GM19240 (cell line): Measurements from ENCODE around the gene KIF23.
"Not testable (repeated sequence)": the region's sequence is repeated elsewhere in the genome, so short reads cannot be mapped to it uniquely, and the experiment has no call there.

Experiments used
- DNase-seq: peaks from one replicate; pipeline ENCODE4 v3.0.0; 2011; ENCODE audit warnings: low spot score; ENCODE audit not compliant: insufficient read length

The KIF23 gene

GRCh38 chr15:69434679-69435078, 20.5 kb downstream of the KIF23 start:
- no peak for DNase-seq

DNA sequence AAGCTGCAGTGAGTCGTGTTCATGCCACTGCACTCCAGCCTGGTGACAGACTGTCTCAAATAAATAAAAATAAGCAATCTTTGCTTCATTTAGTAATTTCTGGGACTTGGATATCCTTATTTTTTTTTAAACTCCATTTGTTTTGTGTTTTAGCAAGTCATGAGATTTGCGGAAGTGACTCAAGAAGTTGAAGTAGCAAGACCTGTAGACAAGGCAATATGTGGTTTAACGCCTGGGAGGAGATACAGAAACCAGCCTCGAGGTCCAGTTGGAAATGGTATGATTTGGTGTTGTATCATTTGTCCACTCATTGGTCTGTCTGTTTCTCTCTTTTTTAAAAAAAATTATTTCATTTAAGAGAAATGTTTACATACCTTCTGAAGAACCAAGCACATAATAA, 21.8 kb downstream of the KIF23 start:
- DNase-seq = no peak

- no peak for DNase-seq
Observed at GRCh38 chr15:69436951-69437350, 22.8 kb downstream of the KIF23 start.

- no peak for DNase-seq
Observed at GRCh38 chr15:69439623-69440022, 25.5 kb downstream of the KIF23 start.

- no peak for DNase-seq
Observed at GRCh38 chr15:69443032-69443611, 29.0 kb downstream of the KIF23 start.

DNA sequence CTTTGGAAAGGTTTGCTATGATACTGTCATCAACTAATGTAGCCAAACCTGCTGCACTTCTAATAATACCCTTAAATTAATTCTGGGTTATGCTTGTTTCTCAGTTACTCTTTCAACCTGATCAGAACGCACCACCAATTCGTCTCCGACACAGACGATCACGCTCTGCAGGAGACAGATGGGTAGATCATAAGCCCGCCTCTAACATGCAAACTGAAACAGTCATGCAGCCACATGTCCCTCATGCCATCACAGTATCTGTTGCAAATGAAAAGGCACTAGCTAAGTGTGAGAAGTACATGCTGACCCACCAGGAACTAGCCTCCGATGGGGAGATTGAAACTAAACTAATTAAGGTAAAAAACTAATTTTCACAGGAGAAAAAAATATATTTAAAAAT, 30.5 kb downstream of the KIF23 start:
- no peak for DNase-seq

DNA sequence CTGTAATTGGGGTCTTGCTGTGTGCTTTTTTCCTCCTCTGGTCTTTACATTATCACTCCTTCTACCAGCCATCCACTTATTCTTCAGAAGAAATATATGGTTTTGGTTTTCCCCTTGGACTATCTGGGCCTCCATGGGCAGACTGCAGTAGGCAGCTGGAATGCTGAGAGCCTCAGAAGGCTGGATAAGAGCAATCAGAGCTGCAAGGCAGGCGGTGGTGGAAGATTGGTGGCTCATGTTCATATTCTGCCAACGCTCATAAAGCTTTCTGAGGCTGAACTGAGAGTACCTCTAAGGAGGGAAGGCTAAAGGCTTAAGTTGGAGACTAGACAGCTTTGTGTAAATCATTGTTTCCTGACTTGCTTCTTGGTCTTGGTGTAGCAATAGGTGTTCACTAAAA, 32.8 kb downstream of the KIF23 start:
- no peak for DNase-seq

DNA sequence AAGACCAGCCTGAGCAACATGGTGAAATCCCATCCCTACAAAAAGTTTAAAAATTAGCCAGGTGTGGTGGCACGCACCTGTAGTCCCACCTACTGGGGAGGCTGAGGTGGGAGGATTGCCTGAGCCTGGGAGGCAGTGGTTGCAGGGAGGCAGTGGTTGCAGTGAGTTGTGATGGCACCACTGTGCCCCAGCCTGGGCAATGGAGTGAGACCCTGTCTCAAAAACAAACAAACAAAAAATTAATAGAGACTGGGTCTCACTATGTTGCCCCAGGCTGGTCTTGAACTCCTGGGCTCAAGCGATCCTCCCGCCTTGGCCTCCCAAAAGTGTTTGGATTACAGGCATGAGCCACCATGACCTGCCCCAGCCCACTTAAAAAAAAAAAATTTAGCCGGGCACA, 36.1 kb downstream of the KIF23 start:
- not testable (repeated sequence) for DNase-seq

DNA sequence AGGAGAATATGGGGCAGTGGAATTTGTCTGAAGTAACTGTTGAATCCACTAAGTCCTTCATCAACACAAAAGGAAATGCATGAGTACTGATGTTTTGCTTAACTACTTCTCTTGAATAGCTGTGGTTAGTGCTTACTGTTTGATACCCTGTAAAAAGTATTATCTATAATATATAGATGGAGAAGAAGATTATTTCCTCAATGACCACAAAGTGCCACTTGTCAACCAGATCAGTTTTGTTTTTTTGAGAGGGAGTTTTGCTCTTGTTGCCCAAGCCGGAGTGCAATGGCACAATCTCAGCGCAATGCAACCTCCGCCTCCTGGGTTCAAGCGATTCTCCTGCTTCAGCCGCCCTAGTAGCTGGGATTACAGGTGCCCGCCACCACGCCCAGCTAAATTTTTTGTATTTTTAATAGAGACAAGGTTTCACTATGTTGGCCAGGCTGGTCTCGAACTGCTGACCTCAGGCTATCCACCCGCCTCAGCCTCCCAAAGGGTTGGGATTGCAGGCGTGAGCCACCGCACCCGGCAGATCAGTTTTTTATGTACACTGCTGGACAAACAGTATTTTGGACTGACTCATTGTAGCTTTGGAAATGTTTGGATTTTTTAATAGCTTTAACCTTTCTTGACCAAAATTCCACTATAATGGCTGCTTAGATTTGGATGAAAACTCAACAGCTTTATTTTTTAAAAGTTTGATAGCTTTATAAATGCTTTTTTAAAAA, 37.0 kb downstream of the KIF23 start:
- DNase-seq = no peak

GRCh38 chr15:69451951-69452691, 38.0 kb downstream of the KIF23 start:
- DNase-seq = no peak

GRCh38 chr15:69452692-69453521, 38.8 kb downstream of the KIF23 start, which contains the start of gene RPLP1:
Gene RPLP1, plus strand, starts transcription at chr15:69452818. Its CDS starts 131 bp downstream, at chr15:69452949.
- peak; percentile 53 for DNase-seq

- DNase-seq = no peak
Observed at GRCh38 chr15:69454953-69455352, 40.8 kb downstream of the KIF23 start.

DNA sequence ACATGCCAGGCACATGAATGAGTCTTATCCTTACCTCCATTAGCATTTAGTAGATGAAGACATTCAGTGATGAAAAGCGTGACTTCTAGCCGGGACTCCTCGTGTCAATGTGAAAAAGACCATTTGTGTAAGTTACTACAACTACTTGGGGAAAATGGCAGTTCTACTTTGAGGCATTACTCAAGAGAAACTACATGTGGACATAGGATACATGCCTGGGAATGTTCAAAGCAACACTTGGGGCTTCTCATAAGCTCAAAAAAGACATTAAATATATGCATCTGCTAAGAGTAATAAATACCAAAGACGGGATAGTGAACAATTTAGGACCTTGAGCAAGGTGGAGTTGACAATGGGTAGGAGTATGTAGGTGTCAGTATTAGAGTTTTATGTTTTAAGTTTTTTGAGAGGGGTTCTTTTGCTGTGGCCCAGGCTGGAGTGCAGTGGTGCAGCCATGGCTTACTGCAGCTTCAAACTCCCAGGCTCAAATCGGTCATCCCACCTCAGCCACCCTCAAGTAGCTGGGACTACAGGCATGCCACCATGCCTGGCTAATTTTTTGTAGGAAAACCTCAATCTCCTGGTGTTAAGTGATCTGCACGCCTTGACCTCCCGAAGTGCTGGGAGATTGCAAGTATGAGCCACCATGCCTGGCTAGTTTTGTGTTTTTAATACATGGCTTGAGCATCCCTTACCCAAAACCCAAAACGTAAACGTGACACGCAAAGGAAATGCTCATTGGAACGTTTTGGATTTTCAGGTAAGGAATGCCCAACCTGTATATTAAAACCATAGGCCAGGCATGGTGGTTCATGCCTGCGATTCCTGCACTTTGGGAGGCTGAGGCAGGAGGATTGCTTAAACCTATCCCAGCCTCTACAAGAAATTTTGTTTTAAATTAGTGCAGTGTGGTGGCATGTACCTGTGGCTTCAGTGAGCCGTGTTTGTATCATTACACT, 42.3 kb downstream of the KIF23 start:
- DNase-seq = no peak

- DNase-seq = no peak
Observed at GRCh38 chr15:69457304-69458280, 43.4 kb downstream of the KIF23 start.

- no peak for DNase-seq
Observed at GRCh38 chr15:69459066-69459465, 44.9 kb downstream of the KIF23 start.

DNA sequence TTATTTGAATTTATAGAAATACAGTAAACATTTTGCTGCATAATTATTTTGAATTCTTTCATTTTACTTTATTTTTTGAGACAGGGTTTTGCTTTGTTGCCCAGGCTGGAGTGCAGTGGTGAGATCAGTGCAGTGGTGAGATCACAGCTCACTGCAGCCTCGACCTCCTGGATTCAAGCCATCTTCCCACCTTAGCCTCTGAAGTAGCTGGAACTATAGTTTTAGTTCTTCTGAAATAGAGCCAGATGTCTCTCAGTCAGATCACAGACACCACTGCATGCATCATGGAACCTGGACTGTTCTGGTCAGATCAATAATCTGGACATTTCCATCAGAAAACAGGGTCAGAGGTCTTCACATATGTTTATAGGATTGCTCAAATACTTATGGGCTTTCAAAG, 46.3 kb downstream of the KIF23 start:
- DNase-seq = no peak

DNA sequence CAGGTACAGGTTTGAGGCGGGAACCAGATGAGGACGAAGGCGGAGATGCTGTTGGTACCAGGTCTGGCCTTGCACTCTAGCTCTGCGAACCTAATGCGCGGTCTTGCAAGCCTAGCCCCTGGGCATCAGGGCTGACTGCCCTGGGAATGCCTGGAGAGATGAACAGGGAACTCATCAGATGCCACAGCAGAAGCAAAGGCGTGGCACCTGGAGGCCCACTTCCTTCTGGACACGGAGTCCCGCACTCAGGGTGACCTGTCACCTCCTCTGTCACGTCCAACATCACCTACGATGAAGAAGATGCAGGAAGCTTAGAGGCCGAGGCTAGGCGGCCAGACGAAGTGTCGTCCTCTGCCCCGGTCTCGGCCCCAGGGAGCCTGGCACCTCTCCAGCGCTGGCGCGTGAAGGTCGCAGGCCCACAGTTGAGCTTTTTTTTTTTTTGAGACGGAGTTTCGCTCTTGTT, 47.9 kb downstream of the KIF23 start:
- DNase-seq = no peak

DNA sequence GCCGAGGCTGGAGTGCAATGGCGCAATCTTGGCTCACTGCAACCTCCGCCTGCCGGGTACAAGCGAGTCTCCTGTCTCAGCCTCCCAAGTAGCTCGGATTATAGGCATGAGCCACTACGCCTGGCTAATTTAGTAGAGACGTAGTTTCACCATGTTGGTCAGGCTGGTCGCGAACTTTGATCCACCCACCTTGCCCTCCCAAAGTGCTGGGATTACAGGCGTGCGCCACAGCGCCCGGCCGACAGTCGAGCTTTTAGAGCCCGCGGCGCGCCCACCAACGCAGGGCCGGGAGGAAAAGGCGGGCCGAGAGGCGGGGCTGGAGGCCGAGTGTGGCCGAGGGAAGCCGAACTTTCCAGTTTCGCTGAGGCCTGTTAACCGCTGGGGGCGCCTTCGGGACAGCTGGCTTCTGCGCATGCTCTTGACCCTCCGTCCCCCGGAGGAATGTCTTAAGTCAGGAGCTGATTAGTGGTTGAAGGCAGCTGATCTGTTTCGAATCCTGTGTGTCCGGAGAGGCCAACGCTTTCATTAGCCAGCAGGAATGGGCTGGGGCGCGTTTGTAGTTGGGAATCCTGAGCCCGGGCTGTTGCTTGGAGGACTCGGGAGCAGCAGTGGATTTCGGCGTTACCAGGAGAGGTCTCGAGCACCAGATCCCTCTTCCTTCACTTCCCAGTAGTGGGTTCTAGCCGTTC, 48.5 kb downstream of the KIF23 start:
- DNase-seq = peak; percentile 81
